ENCODE results near the gene SPACA7. TPM values are rescaled to one million over a fixed set of nuclear protein-coding genes. Genes with fewer than 3 reads are reported as not detected.

The SPACA7 gene
- total RNA-seq, 1 experiment from 2014 or later, result not detected

DNA sequence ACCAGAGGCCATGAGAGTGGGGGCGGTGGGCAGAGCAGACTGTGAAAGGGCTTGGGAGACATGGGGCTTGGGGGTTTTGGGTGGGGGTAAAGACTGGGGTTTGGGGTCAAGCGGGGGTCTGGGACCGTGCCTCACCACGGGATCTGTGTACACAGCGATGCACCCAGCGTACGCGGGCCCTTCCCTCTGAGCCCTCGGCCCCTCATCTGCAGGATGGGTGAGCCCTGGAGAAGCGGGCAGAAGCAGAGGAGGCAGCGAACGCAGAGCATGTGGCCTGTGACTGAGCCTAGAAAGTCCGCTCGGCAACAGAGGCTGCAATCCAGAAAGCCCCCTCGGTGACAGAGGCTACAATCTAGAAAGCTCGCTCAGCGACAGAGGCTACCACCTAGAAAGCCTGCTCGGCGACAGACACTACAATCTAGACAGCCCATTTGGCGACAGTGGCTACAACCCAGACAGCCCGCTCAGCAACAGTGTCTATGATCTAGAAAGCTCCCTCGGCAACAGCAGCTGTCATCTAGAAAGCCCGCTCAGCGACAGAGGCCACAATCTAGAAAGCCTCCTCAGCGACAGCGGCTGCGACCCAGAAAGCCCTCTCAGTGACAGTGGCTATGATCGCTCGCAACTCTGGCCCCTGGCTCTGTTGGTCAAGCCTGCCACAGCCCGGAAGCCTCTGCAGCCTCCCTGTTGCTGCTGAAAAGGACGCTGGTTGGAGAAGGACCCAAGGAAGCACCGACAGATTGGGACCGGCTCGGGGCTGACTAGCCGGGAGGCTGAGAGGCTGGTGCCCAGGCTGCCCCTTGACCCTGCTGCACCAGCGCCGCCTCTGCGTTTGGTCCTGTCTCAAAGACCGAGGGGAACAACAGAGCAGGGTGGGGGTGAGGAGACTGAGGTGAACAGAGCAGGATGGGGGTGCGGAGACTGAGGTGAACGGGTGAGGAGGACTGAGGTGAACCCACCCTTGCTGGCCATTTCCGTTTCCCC, 68.6 kb downstream of the SPACA7 start:
- peaks cover 72% of the 10 kb centered on the region for H3K27me3 Mint-ChIP-seq (ENCODE audit: low read depth)
- no peaks in the 10 kb centered on the region for H3K9me3 ChIP-seq (ENCODE audit: control insufficient read depth, low read depth, low read length)
- no peaks in the 10 kb centered on the region for H3K4me1 ChIP-seq (ENCODE audit: insufficient read depth, low read length)
- H4K8ac ChIP-seq (replicated peaks; ENCODE audit: insufficient read length, low read depth, low read length), result no peak overlapping the region
- TF ChIP-seq, protein P1, sequence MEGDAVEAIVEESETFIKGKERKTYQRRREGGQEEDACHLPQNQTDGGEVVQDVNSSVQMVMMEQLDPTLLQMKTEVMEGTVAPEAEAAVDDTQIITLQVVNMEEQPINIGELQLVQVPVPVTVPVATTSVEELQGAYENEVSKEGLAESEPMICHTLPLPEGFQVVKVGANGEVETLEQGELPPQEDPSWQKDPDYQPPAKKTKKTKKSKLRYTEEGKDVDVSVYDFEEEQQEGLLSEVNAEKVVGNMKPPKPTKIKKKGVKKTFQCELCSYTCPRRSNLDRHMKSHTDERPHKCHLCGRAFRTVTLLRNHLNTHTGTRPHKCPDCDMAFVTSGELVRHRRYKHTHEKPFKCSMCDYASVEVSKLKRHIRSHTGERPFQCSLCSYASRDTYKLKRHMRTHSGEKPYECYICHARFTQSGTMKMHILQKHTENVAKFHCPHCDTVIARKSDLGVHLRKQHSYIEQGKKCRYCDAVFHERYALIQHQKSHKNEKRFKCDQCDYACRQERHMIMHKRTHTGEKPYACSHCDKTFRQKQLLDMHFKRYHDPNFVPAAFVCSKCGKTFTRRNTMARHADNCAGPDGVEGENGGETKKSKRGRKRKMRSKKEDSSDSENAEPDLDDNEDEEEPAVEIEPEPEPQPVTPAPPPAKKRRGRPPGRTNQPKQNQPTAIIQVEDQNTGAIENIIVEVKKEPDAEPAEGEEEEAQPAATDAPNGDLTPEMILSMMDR (conservative IDR thresholded peaks at IDR 0.05), result no peak
- H3K4me2 ChIP-seq (ENCODE audit: insufficient read depth, insufficient read length, low read length), result no peak overlapping the region
- no peaks in the 10 kb centered on the region for H3K79me1 ChIP-seq (ENCODE audit: insufficient read depth, low read depth, low read length, poor library complexity, severe bottlenecking)
- H2AFZ ChIP-seq (ENCODE audit: low read length), result no peak overlapping the region
- H3T11ph ChIP-seq (ENCODE audit: low read length), result no peak overlapping the region
- no peak overlapping the region for H2BK20ac ChIP-seq (ENCODE audit: low read depth, low read length, poor library complexity, severe bottlenecking)
- no peak overlapping the region for H3K4me3 Mint-ChIP-seq
- H3K4me1 Mint-ChIP-seq, result peaks cover 11 to 14% of the 10 kb centered on the region in 2 experiments
- no peak overlapping the region for H2BK120ac ChIP-seq (ENCODE audit: low read depth, low read length, poor library complexity, severe bottlenecking)
- WGBS (ENCODE audit: extremely low coverage, insufficient read length, low lambda C conversion rate), result no CpG with 5 or more reads among the region's 42 CpGs
- H3K18ac ChIP-seq (ENCODE audit: insufficient read length, low read depth, low read length), result no peak overlapping the region
- H3K36me3 Mint-ChIP-seq (ENCODE audit: insufficient read depth in 1 of 3, low read depth in 3 of 3), result peaks cover 0 to 3% (median 0%) of the 10 kb centered on the region in 3 experiments; a peak in 1 of 7 replicates
- no peak overlapping the region for H3K9ac ChIP-seq (ENCODE audit: extremely low read depth, insufficient read length, low read length)
- no peak overlapping the region for H3K27ac ChIP-seq (ENCODE audit: insufficient read length, low read depth, low read length)
- no peak overlapping the region for H3K23ac ChIP-seq (ENCODE audit: insufficient read length, low read depth, low read length)
- no peak overlapping the region for H4K5ac ChIP-seq (ENCODE audit: insufficient read length, low read depth, low read length)
- no peaks in the 10 kb centered on the region for H3K9me3 Mint-ChIP-seq
- no peak overlapping the region for H3K56ac ChIP-seq (ENCODE audit: insufficient read length, low read depth, low read length)
- no peak overlapping the region for H3K4ac ChIP-seq (ENCODE audit: low read depth, low read length)
- H3K14ac ChIP-seq (ENCODE audit: insufficient read depth, low read length), result no peak overlapping the region
- H4K91ac ChIP-seq (ENCODE audit: insufficient read length, low read depth, low read length), result no peak overlapping the region
- peak; percentile 21 for DNase-seq
- H3K79me2 ChIP-seq (ENCODE audit: insufficient read depth, low read length), result no peaks in the 10 kb centered on the region
- H2BK15ac ChIP-seq (ENCODE audit: low read depth, low read length), result no peak overlapping the region
- H3K27me3 ChIP-seq (ENCODE audit: insufficient read depth, low read length), result no peaks in the 10 kb centered on the region; the same call in 1 of the 2 replicates
- no peak overlapping the region for H2BK12ac ChIP-seq (ENCODE audit: insufficient read length, low read depth, low read length)
- no peak overlapping the region for H2BK5ac ChIP-seq (ENCODE audit: insufficient read length, low read length)
- H4K20me1 ChIP-seq (ENCODE audit: control insufficient read depth, insufficient read depth, insufficient read length), result no peaks in the 10 kb centered on the region
- H3K27ac Mint-ChIP-seq, result no peak overlapping the region
- H2AK5ac ChIP-seq (ENCODE audit: insufficient read length, low read length), result no peak overlapping the region
- H3K23me2 ChIP-seq (ENCODE audit: insufficient read length, low read depth, low read length, poor library complexity, severe bottlenecking), result no peaks in the 10 kb centered on the region
